GM12864 (cell line): ENCODE results near the gene ZBTB21.
"Not testable (repeated sequence)": the region's sequence is repeated elsewhere in the genome, so short reads cannot be mapped to it uniquely, and the experiment has no call there.

Experiments used
- DNase-seq: peaks from one replicate; pipeline ENCODE4 v3.0.0-alpha.2; 2011; ENCODE audit warnings: low read depth
- H3K4me3 ChIP-seq: 2 replicates; pipeline ENCODE4 v1.5.1; 2011; ENCODE audit warnings: mild to moderate bottlenecking, low read depth, low read length, control low read depth
- TF ChIP-seq, protein P1 (sequence below): IDR thresholded peaks from 2 replicates; pipeline ENCODE4 v1.5.1; 2011; ENCODE audit warnings: low read depth, mild to moderate bottlenecking, moderate library complexity, low read length, control low read depth, inconsistent platforms; ENCODE audit errors: missing control alignments

Gene ZBTB21

DNA sequence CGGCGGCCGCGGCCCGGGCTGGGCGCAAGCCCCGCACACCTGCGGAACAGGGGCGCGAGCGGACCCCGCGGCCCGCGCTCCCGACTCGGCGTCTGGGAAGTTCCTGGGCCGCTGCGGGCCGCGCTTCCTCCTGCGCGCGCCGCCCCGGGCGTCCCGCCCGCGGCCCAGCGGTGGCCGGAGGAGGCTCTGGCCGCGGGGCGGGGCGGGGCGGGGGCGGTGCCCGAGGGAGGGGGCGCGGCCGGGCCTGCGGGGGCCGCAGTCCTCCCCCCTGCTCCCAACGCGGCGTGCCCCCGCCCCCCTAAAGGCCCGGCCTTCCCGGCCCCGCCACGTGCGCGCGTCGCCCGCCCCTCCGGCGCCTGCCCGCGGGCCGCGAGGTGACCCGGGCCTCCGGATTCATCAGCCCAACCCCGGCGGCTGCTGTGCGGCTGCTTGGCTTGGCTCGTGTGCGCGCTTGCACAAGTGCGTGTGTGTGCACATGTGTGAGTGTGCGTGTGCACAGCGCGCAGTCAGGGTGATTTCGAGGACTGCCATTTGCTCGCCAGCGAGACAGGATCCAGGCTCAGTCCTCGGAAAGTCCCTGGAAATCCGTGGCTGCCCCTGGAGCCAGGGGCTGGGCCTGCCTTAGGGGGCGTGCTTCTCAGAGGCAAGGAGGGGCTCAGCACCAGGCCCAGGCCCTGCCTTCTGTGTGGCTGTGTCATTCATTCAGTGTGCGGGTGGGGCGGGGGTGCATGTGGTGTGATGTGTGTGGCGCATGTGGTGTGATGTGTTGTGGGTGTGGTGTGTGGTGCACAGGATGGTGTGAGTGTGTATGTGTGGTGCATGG lies 56.1 kb downstream of the ZBTB21 start, which contains the start of gene C2CD2:
C2CD2 (minus strand) TSS at position 188 of the 823 bp plus-strand sequence. CDS start 370 bp downstream, outside the sequence.
- H3K4me3 ChIP-seq = peak within 1 kb of the TSS; percentile 65
- no peak for DNase-seq
- TF ChIP-seq, protein P1, sequence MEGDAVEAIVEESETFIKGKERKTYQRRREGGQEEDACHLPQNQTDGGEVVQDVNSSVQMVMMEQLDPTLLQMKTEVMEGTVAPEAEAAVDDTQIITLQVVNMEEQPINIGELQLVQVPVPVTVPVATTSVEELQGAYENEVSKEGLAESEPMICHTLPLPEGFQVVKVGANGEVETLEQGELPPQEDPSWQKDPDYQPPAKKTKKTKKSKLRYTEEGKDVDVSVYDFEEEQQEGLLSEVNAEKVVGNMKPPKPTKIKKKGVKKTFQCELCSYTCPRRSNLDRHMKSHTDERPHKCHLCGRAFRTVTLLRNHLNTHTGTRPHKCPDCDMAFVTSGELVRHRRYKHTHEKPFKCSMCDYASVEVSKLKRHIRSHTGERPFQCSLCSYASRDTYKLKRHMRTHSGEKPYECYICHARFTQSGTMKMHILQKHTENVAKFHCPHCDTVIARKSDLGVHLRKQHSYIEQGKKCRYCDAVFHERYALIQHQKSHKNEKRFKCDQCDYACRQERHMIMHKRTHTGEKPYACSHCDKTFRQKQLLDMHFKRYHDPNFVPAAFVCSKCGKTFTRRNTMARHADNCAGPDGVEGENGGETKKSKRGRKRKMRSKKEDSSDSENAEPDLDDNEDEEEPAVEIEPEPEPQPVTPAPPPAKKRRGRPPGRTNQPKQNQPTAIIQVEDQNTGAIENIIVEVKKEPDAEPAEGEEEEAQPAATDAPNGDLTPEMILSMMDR = no peak

DNA sequence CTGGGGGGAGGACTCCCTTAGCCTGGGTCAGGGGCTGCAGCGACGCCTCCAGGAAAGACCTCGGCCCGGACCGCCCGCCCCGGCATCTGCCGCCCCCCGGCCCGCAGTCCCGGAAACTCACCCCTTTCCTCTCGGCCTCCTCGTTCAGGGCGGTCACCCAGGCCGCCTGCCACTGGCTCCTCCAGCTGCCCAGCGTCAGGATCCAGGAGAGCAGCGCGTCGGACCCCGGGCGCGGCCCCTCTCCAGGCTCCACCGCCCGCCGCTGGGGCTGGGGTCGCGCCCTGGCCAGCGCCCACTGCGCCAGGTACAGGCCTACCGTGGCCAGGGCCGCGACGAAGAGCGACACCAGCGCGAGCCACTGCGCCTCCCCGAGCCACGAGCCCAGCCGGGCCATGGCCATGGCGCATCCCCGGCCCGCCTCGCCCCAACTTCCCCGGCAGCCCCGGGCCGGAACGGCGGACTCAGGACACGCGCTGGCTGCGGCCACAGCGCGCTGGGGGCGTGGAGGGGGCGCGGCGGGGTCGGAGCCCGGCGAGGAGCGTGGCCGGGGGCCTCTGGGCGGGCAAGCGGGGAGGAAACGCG lies 56.8 kb downstream of the ZBTB21 start:
- H3K4me3 ChIP-seq = peak overlapping the region; percentile 65
- TF ChIP-seq, protein P1 = no peak
- DNase-seq = no peak

DNA sequence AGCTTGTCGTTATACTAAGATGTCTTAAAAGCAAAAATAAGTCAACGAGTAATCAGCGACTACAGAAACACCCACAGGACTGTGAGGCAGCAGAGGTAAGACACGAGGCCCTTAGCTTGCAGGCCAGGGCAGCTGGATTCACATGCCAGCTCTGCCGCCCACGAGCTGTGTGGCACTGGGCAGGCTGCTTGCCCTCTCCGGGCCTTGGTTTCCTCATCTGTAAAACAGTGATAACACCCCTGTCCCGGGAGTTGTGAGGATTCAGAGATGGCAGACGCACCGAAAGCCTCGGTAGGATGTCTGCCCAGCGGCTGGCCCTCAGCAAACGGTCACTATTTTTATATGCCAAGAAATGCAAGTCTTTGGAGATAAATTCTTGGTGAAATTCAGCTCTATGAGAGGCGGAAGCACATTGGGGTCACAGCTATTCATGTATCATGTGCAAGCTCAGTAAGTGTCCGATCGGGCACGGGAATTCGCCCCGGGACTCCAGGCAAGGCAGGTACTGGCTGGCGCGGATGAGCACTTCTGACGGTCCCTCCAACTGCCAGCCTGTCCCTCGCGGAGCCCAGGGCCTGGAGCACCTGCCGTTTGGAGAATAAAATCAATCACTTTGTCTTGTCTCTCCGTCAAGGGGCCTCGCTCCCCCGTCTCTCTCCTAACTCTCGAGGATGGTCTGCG lies 57.5 kb downstream of the ZBTB21 start:
- TF ChIP-seq, protein P1 = no peak
- no peak for DNase-seq
- H3K4me3 ChIP-seq = peak overlapping the region; percentile 65

DNA sequence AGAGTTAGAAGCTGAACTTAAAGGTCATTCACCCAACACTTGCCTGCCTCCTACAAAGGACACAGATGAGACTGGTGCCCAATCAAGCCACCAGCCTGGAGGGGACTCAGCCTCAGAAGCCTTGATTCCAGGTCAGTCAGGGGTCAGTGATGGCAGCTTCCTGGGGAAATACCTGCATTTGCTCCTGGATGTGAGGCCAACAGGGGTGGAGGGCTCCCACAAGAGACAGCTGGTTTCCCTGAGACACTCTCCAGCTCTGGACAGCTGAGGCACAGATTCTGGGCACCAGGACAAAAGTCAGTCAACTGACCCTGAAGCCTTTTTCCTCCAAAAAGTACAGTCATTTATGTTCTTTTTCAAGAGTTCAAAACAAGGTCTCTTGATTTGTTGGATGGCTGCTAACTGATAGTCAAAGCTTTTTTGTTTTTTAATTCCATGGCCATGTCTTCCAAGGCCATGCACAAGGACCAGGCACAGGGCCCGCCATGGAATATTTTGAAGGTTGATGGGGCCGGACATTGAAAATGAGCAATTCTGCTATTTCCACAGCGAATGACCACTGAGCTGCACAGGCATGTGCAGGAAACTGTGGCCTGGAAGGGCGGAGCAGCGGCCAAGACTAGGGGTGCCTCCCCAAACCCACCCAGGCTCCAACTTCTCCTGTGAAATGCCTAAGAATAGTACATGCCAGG lies 58.1 kb downstream of the ZBTB21 start:
- DNase-seq = no peak
- TF ChIP-seq, protein P1 = no peak
- peak overlapping the region; percentile 65; the same call in 1 of the 2 replicates for H3K4me3 ChIP-seq

DNA sequence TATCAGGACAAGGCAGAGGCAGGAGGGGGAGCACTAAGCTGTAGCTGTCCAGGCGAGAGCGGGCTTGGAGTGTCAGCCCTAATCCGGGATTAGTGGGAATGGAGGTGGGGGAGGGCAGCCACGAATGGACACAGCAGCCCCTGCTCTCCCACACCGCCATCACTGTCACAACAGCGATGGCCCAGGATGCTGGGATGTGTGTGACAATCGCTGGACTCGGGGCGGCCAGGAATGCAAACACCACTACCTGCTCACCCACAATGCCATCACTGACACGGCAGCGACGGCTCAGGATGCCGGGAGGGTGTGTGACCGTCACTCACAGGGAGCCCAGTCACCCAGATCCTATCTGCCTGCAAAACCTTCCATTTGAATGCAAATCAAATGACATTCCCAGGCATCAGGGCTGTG lies 59.2 kb downstream of the ZBTB21 start:
- no peak overlapping the region for H3K4me3 ChIP-seq
- DNase-seq = no peak
- TF ChIP-seq, protein P1 = no peak

DNA sequence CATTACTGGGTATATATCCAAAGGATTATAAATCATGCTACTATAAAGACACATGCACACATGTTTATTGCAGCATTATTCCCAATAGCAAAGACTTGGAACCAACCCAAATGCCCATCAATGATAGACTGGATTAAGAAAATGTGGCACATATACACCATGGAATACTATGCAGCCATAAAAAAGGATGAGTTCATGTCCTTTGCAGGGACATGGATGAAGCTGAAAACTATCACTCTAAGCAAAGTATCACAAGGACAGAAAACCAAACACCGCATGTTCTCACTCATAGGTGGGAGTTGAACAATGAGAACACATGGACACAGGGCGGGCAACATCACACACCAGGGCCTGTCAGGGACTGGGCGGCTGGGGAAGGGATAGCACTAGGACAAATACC lies 60.5 kb downstream of the ZBTB21 start:
- DNase-seq, H3K4me3 ChIP-seq: not testable (repeated sequence)

DNA sequence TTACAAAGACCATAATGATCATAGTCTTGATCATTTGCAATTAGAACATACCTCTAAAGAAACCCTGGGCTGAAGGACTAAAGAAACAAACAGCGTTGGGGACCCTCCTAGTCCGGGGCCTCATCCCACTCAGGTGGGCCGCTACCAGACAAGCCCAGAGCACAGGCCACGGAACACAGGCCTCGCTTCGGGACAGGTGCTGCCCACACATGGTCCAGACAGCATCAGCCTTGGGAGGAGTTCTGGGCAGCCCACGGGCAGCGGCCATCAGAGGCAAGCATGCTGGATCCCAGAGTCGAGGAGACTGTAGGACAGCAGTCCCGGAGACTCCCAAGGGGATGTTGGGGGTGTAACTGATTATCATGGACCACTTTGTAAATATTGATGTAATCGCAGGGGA lies 61.3 kb downstream of the ZBTB21 start:
- TF ChIP-seq, protein P1 = no peak
- no peak for DNase-seq
- no peak overlapping the region for H3K4me3 ChIP-seq
